ENCODE measurements around the gene RTKN2. TPM values are rescaled to one million over a fixed set of nuclear protein-coding genes. Genes with fewer than 3 reads are reported as not detected.

RTKN2 gene
- total and polyA plus RNA-seq, 10 of the 15 experiments (the other 5 are each of a cell fraction or from before 2014, with no cell fraction given), result 0.10 TPM; not detected in 9

GRCh38 chr10:62233356-62234076 is 35.1 kb downstream of the RTKN2 start:
- Histone ChIP-seq H3K27me3 (replicated peaks in 1 of 2; ENCODE audit: control insufficient read depth in 2 of 2, insufficient read depth in 2 of 2, low read length in 1 of 2) (no peaks in the 10 kb centered on the region), H3K27ac (ENCODE audit: control insufficient read depth, insufficient read depth) (no peak overlapping the region), H3K9me3 (replicated peaks; ENCODE audit: control insufficient read depth, insufficient read depth, low read length) (no peaks in the 10 kb centered on the region), H3K4me1 (ENCODE audit: control insufficient read depth, insufficient read depth, low read length) (no peaks in the 10 kb centered on the region), H3K4me3 (no peak overlapping the region), H3K79me2 (ENCODE audit: control insufficient read depth, insufficient read depth, low read length) (no peaks in the 10 kb centered on the region), H3K9ac (ENCODE audit: control insufficient read depth, insufficient read depth, low read length) (no peak overlapping the region), H3K36me3 (ENCODE audit: control insufficient read depth in 2 of 2, insufficient read depth in 2 of 2, low read length in 1 of 2) (no peaks in the 10 kb centered on the region), H2AFZ (ENCODE audit: control insufficient read depth, low read depth, low read length) (peak overlapping the region; percentile 23; the same call in 1 of the 2 replicates), H3K4me2 (ENCODE audit: control insufficient read depth, insufficient read depth) (no peak overlapping the region), H4K20me1 (ENCODE audit: control insufficient read depth, insufficient read depth) (no peaks in the 10 kb centered on the region)
- DNase-seq (ENCODE audit: low read depth, low spot score), result no peak
- no peak for ATAC-seq
- no TSS peak for BruUV-seq (replicated peaks)
- WGBS (ENCODE audit: insufficient coverage, insufficient replicate concordance, low lambda C conversion rate, missing lambda C conversion rate), result 96% methylated on average over 5 of the region's 5 CpGs
- no peak for TF ChIP-seq KLF5 (IDR thresholded peaks at IDR 0.05; ENCODE audit: partially characterized antibody)
- TF ChIP-seq NFYA (IDR thresholded peaks at IDR 0.05; ENCODE audit: borderline replicate concordance, low read depth, low read length), result no peak
- no peak for TF ChIP-seq NR2F1 (conservative IDR thresholded peaks at IDR 0.05)
- TF ChIP-seq JUNB (IDR thresholded peaks at IDR 0.05), result no peak
- no peak for TF ChIP-seq MYC (IDR thresholded peaks at IDR 0.05; ENCODE audit: insufficient read depth, insufficient read length, insufficient replicate concordance, low read length, severe bottlenecking)
- no peak for TF ChIP-seq ZBTB33 (IDR thresholded peaks at IDR 0.05)
- no peak for TF ChIP-seq RELB (IDR thresholded peaks at IDR 0.05; ENCODE audit: low read depth)
- no peak for TF ChIP-seq SREBF1 (IDR thresholded peaks at IDR 0.05; ENCODE audit: low read length)
- no peak for TF ChIP-seq ZNF384 (IDR thresholded peaks at IDR 0.05; ENCODE audit: borderline replicate concordance, low read depth, low read length)
- TF ChIP-seq TCF7 (IDR thresholded peaks at IDR 0.05; ENCODE audit: borderline replicate concordance), result no peak
- no peak for TF ChIP-seq MYB (IDR thresholded peaks at IDR 0.05; ENCODE audit: borderline replicate concordance, low read depth, low read length)
- no peak for TF ChIP-seq SRF (IDR thresholded peaks at IDR 0.05; ENCODE audit: low read depth in 2 of 2, low read length in 2 of 2)
- TF ChIP-seq, protein P1, sequence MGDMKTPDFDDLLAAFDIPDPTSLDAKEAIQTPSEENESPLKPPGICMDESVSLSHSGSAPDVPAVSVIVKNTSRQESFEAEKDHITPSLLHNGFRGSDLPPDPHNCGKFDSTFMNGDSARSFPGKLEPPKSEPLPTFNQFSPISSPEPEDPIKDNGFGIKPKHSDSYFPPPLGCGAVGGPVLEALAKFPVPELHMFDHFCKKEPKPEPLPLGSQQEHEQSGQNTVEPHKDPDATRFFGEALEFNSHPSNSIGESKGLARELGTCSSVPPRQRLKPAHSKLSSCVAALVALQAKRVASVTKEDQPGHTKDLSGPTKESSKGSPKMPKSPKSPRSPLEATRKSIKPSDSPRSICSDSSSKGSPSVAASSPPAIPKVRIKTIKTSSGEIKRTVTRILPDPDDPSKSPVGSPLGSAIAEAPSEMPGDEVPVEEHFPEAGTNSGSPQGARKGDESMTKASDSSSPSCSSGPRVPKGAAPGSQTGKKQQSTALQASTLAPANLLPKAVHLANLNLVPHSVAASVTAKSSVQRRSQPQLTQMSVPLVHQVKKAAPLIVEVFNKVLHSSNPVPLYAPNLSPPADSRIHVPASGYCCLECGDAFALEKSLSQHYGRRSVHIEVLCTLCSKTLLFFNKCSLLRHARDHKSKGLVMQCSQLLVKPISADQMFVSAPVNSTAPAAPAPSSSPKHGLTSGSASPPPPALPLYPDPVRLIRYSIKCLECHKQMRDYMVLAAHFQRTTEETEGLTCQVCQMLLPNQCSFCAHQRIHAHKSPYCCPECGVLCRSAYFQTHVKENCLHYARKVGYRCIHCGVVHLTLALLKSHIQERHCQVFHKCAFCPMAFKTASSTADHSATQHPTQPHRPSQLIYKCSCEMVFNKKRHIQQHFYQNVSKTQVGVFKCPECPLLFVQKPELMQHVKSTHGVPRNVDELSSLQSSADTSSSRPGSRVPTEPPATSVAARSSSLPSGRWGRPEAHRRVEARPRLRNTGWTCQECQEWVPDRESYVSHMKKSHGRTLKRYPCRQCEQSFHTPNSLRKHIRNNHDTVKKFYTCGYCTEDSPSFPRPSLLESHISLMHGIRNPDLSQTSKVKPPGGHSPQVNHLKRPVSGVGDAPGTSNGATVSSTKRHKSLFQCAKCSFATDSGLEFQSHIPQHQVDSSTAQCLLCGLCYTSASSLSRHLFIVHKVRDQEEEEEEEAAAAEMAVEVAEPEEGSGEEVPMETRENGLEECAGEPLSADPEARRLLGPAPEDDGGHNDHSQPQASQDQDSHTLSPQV (IDR thresholded peaks at IDR 0.05), result no peak
- FAIRE-seq, result no peak
- POLR2A ChIA-PET, result no interaction called here
- SMC1A ChIA-PET (ENCODE audit: uncharacterized antibody, unreplicated experiment), result interaction anchor here (1.3 kb wide), 1 partner anchor 195 kb away, joined by 3 read pairs; no protein-coding TSS in a partner anchor
- intact Hi-C loops (cut with micrococcal nuclease; ENCODE audit: unreplicated experiment), result no loop called here
- RAD21 ChIA-PET (ENCODE audit: unreplicated experiment), result no interaction called here
- in situ Hi-C loops (cut with MboI), result no loop called here
- CTCF ChIA-PET, result interaction anchor here (0.6 to 1.1 kb wide), 4 partner anchors 11 to 1148 kb away, joined by 3 to 4 read pairs (median 3); no protein-coding TSS in a partner anchor
